HG03039 (cell line): ENCODE results near the gene TGM3.

Experiments used
- ATAC-seq: cut with Tn5 transposase; IDR thresholded peaks from one replicate; pipeline ENCODE4 v1.9.1; 2021; ENCODE audit warnings: mild to moderate bottlenecking, moderate library complexity; ENCODE audit not compliant: unreplicated experiment

Gene TGM3

DNA sequence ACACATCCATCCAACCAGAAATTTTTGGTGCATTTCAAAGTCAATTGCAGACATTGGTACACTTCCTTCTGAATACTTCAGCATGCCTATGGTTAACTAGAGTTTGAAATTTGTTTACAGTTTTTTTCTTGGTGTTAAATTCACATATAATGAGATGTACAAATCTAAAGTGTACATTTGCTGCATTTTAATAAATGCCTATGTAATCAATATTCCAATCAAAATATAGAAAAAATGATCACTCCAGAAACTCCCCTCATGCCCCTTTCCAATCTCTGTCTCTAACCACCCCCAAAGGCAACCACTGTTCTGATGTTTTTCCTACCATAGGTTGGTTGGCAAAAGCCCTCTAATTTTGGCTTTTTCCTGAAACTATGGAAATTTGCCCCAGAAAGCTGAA is 77.3 kb downstream of the TGM3 start:
- ATAC-seq: no peak

DNA sequence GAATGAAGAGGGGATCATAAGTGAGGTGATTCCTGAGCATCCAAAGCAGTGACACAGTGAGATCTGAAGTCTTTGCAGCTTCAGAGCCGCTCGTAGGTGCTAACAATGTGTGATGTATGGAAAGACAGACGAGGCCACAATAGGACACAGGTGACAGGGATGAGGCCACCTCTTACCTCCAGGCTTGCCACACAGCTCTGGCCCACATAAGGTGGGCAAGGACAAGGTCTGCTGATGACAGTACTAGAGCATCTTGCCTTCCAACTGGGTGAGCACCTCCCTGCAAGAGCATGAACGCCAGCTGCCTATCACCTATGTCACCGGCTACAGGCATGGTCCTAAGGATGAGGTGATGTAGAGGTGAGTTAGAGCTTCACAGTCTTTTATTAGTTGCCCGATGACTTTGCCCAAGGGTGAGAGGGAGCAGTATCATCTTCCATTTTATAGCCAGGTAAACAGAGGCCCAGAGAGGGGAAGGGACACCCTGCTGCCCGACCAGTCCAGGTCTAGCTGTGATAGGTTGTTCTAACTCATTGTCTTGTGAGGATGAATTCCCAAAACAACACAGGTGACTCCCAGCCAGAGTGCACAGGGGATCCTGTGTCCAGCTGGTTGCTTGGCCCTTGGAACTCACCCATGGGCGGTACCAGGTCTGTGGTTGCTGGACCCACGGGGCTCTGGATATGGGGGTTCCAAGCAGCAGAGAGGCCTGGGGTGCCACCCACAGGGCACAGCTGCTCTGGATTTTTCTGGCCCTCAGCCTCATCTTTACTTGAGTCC is 78.7 kb downstream of the TGM3 start:
- ATAC-seq: no peak

DNA sequence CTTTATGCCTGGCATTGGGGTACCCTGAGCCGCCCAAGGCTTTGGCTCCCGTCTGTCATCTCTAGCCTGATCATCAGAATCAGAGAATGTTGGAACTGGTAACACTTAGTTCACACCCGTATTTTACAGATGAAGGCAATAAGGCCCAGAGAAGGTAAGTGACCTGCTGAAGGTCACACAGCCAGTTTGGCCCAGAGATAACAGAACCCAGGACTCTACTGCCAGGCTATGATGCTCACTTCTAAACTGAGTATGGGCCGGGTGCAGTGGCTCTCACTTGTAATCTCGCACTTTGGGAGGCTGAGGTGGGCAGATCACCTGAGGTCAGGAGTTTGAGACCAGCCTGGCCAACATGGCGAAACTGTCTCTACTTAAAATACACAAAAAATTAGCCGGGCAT is 83.1 kb downstream of the TGM3 start:
- no peak for ATAC-seq

DNA sequence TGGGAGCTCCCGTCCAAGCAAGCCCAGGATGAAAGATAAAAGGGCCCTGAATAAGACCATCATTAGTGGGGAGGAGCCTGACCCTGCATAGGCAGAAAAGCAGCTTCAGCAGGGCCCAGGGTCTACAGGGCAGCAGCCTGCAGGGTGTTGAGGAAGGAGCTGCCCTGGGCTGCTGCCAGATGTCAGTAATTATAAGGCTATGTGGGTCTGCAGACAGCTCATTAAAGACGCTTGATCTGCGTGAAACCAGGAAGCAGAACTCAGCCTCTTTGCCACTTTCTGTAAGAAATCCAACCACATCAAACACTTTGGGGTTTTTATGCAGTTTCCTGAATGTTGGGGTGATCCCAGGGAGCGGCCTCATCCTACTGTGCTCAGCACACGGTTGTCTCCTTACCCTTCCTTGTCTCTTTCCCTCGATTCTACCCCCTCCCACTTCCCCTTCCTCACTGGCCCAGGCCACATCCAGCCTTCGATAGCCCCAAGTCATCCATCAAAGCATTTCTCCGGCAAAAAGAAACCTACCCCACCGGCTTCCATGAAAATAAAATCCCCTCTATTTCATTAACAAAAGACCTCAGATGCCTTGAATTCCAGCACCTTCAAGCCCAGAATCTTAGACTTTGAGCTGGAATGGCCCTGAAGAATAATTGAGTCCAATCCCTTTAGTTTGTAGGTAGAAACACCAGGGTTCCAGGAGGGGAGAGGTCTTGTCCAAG is 83.9 kb downstream of the TGM3 start:
- no peak for ATAC-seq

DNA sequence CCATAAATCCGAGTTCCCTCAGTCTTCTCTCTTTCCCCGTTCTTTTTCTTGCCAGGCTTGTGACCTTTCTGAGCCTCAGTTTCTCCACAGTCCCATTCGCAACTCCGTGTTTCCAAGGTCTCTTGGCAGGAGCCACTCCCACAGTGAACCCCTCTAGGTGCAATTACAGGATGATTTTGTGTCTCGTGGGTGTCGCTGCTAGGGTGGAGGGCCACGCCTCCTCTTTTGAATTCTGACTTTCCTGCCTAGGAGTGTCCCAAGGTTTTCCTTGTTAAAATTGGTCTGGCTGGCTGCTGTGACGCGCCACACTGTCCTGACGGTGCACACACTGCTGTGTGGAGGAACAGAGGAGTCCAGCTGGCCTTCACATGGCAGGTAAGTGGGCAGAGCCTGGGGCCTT is 84.8 kb downstream of the TGM3 start, which contains the start of gene TGM6:
TSS of gene TGM6 (plus strand) at position 301 of the 400 bp plus-strand sequence. CDS start at position 369, 68 bp downstream.
- no peak for ATAC-seq

DNA sequence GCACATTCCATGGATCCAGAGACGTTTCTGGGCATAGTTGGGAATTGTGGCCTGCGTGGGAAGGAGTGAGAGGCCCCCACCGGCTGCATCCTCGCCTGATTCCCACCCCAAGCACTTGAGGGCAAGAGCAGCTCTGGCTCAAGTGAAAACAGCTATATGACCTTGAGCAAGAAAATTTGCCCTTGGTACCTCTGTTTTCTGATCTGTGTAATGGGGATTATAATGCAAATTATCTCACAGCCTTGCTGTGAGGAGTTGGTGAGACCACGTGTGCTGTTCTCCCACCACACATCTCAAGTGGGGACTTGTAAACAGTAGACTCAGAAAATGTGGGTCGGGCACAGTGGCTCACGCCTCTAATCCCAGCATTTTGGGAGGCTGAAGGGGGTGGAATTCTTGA is 85.5 kb downstream of the TGM3 start:
- no peak for ATAC-seq

DNA sequence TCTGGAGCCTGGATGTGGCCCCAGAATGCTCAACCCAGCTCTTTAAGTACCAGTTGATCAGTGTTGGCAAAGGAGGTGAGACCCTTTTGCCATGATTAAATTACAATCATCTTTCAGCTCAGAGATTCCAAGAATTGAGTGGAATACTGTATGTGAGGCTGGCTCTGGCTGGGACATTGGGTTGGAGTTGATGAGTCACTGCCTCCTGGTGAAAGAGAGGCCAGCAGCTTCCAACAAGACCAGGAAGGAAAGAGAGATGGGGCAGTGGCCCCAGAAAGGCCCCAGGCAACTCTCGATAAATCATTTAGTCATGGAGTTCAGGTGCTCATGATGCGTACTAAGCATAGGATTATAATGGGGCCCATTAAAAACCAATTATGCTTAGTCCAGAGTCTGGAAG is 87.0 kb downstream of the TGM3 start:
- no peak for ATAC-seq

DNA sequence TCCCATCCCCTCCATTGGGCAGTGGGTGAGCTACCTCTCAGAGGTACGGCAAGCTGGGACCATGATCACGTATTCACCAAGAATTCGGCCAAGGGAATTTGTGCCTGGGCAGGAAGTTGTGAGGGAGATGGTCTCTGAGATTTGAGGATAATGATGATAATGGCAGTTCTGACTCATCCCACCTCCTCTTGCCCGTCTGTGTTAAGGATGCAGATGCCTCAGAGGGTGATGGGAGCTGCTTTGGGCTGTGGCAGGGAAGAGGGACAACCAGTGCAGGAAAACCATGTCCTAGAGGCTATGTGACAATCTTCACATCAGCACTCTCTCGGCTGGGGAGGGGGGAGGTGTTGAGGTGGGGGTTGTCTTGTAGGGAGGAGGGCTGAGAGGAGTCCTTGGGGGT is 89.2 kb downstream of the TGM3 start:
- ATAC-seq: no peak

DNA sequence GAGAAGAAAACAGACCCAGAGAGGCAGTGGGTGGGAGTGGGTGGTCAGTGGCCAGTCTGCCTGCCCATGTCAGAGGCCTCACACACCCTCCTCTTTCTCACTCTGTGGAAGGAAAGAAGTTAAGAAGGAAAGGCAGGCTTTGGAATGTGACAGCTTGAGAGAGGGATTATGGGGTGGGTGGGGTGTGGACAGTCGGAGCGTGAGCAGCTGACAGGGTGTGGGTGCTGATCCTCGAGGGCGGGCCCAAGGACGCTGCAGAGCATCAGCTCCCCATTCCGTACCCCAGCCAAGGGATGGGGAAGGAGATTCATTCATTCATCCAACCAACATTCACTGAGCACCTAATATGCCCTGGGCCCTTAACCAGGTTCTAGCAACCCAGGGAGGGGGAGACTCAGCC is 89.7 kb downstream of the TGM3 start:
- no peak for ATAC-seq

DNA sequence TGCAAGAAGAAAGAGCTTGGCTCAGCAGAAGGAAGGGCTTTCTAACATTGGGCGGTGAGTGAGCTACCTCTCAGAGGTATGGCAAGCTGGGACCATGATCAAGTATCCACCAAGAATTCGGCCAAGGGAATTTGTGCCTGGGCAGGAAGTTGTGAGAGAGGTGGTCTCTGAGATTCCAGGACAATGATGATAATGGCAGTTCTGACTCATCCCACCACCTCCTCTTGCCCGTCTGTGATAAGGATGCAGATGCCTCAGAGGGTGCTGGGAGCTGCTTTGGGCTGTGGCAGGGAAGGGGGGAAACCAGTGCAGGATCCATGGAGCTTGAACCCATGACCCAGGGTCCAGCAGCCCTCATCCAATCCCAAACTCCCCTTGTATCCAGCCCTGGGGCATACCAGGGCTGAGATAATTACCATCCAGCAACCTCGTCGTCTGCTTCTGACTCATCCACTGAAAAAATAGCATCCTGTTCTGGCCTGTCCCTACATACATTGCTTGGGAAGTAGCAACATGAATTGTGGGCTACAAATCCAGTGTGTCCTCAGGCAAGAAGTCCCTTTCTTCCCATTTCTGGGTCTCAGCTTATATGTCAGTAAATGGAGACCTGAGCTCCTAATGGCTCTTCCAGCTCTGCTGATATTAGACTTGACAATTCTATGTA is 90.8 kb downstream of the TGM3 start:
- ATAC-seq: no peak

DNA sequence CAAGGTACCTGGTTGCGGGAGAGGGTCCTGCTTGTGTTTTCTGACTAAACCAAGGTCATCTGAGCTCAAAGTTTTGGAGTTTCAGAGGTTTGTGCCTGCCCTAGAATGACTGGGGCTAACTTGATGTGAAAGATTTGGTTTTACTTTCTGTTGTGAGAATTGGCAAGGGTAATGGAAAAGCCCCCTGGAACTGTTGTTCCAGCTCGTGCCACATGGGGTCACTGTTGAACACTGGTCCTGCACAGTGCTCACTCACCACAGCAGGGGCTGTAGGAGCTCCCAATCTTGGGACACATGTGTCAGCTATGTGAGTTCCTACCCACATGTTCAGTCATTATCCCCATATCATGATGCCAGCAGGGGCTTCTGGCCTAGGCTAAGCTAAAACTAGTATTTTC is 91.4 kb downstream of the TGM3 start:
- no peak for ATAC-seq

DNA sequence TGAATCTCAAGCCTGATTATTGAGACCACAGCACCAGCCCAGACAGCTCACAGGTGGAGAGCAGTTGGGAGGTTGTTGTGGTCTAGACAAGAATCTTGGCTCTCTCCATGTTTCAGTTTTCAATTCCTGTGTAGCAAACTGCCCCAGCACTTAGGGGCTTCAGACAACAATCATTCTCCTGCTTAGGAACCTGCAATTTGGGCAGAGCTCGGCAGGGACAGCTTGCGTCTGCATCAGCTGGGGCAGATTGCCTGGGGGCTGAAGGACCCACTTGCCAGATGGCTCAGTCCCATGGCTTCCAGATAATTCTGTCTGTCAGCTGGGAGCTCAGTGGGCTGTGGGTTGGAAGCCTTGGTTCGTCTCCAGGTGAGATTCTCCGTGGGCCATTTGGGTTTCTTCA is 91.8 kb downstream of the TGM3 start:
- ATAC-seq: no peak
